ENCODE measurements around the gene SYT7.

Gene SYT7

DNA sequence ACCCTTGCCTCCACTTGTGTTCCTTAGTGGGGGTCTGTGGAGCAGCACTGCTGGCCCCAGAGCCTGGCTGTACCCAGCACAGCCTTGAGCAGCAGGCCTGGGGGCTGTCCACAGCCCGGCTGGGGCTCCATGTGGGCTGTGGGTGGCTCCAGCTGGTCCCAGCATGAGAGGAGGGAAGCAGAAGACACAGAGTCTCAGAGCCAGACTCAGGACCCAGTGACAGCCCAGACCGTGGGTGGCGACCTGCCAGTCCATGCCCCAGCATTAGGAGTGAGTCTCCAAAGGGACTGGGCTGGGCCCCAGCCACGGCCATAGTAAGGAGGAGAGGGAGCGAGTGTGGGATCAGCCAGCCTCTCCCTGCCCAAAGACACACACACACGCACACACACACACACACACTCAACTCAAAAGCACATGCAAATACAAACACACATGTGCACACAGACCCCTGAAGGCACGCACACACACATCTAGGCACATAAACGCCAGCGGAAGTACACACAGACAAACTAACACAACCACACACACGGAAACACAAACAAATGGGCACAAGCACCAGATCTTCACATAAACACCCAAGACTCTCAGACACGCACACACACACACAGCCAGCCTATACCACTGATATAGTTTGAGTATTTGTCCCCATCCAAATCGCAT is 89.0 kb downstream of the SYT7 start:
- H3K9me3 ChIP-seq (ENCODE audit: control insufficient read depth, insufficient read depth, low read length), result no peaks in the 10 kb centered on the region
- peaks cover 9% of the 10 kb centered on the region for H3K4me1 ChIP-seq (ENCODE audit: control insufficient read depth, insufficient read depth, low read length)
- H3K36me3 ChIP-seq (ENCODE audit: control insufficient read depth, insufficient read depth, low read length), result no peaks in the 10 kb centered on the region
- no peak overlapping the region for H3K4me3 ChIP-seq (ENCODE audit: low read depth, low read length)
- H3K9ac ChIP-seq (ENCODE audit: low read depth, low read length), result no peak overlapping the region
- peaks cover 3% of the 10 kb centered on the region for H3K27me3 ChIP-seq (ENCODE audit: control insufficient read depth, insufficient read depth, low read length)

DNA sequence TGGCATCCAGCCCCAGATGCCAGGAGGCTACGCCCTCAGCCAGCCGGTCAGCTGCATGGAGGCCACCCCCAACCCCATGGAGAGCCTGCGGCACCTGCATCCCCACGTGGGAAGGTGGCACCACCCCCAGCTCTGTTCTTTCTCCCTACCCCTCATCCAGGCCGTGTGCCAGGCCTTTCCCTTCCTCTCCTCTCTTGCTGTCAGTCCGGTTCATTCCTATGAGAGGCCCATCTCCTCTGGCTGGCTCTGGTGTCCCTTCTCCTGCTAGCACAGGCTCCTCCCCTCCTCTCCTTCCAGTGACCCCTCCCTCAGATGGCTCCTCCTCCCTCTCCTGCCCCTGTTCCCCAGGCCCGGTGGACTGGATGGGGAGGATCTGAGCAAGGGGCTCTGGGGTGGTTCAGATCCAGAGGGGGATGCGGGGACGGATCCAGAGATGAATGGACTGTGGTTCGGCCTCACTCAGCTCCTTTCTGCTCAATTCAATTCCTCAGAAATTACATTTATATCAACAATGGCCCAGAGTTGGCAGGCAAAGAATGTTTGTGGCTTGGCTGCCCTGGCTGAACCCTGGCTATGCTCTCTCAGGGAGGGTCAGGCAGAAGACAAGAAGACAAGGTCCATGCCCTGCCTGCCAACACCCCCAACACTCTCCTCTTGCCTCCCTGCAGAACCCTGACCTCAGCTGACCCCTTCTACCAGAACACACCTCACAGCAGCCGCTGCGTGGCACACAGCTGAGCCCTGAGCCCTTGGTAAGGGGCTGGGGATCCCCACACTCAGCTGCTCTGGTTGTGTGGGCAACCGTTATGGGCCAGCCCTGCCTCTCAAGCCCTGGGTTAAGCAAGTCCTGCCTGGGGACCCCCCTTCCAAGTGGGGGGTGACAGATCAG is 90.8 kb downstream of the SYT7 start:
- H3K9ac ChIP-seq (ENCODE audit: low read depth, low read length), result no peak overlapping the region
- H3K4me3 ChIP-seq (ENCODE audit: low read depth, low read length), result no peak overlapping the region
- H3K4me1 ChIP-seq (ENCODE audit: control insufficient read depth, insufficient read depth, low read length), result peaks cover 9% of the 10 kb centered on the region
- peaks cover 3% of the 10 kb centered on the region for H3K27me3 ChIP-seq (ENCODE audit: control insufficient read depth, insufficient read depth, low read length)
- no peaks in the 10 kb centered on the region for H3K36me3 ChIP-seq (ENCODE audit: control insufficient read depth, insufficient read depth, low read length)
- no peaks in the 10 kb centered on the region for H3K9me3 ChIP-seq (ENCODE audit: control insufficient read depth, insufficient read depth, low read length)

DNA sequence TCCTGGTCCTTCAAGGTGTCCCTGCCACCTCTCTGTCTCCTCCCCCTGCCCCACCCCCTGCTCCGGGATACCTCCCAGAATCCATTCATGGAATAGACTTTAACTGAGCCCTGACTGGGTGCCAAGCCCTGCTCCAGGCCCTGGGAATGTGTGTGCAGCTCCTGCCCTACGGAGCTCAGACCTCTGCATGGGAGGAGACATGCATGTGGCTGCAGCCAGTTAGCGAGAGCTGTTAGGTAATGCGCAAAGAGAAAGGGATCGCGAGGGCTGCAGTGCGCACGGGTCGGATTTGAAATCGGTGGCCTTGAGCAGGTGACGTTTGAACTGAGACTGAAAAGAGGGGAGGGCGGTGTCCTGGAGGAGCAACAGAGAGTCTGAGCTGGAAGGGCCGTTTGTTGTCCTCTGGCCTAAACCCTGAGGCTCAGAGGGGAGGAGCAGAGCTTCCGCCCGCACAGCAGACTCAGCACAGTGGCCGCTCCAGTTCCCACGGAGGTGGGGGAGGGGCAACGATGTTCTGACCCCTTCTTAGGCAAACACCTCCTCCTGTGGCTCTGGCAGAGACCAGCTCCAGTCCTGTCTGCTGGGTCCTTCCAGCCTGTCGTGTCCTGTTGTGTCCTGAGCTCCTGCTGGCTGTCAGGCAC is 92.1 kb downstream of the SYT7 start:
- peaks cover 9% of the 10 kb centered on the region for H3K4me1 ChIP-seq (ENCODE audit: control insufficient read depth, insufficient read depth, low read length)
- H3K36me3 ChIP-seq (ENCODE audit: control insufficient read depth, insufficient read depth, low read length), result no peaks in the 10 kb centered on the region
- peak overlapping the region; percentile 20 for H3K4me3 ChIP-seq (ENCODE audit: low read depth, low read length)
- no peak overlapping the region for H3K9ac ChIP-seq (ENCODE audit: low read depth, low read length)
- H3K27me3 ChIP-seq (ENCODE audit: control insufficient read depth, insufficient read depth, low read length), result peaks cover 3% of the 10 kb centered on the region
- no peaks in the 10 kb centered on the region for H3K9me3 ChIP-seq (ENCODE audit: control insufficient read depth, insufficient read depth, low read length)

DNA sequence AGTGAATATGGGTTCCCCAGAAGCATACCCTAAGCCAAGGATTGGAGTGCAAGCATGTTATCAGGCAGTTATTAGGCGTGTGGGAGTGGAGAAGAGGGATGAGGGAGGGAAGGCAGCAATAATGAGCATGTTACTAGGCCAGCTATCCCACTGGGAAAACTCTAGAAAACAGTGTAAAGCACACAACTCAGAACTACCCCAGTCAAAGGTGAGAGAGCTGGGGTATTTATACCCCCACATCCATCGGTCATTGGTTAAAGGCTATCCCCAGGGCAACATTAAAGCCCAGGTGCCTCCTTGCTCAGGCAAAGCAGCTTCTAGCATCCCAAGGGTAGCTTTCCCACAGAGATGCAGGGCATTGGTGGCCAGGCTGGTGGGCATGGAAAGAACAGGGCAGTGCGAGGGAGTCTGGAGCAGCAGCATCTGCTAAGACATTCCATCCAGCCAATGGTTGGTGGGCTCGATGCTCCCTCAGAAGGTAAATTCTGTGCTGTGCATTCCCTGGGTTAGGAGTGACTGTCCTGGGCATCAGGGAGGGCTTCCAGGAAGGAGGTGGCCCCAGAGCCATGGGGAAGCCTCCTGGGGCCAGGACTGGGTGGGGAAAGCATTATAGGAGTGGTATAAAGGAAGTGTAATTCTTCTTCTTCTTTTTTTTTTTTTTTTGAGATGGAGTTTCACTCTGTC is 93.4 kb downstream of the SYT7 start:
- H3K9ac ChIP-seq (ENCODE audit: low read depth, low read length), result no peak overlapping the region
- H3K36me3 ChIP-seq (ENCODE audit: control insufficient read depth, insufficient read depth, low read length), result no peaks in the 10 kb centered on the region
- H3K27me3 ChIP-seq (ENCODE audit: control insufficient read depth, insufficient read depth, low read length), result peaks cover 3% of the 10 kb centered on the region

DNA sequence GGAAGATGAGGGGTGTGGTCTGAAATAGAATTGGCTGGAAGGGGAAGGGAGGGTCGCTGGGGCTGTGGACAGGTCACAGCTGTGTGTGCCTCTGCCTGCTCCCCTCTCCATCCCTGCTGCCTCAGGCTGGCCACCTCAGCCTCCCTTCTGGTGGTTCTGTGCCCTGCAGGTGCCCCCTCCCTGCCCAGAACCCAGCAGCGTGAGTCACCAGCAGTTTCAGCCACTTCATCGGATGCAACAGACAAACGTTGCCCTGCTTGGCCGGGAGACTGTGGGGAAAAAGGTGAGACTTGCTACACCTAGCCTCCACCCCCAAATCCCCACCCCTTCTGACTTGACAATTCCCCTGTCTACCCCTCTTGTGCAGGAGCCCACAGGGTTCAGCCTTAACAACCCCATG is 94.1 kb downstream of the SYT7 start:
- Histone ChIP-seq H3K36me3 (ENCODE audit: control insufficient read depth, insufficient read depth, low read length) (no peaks in the 10 kb centered on the region), H3K27me3 (ENCODE audit: control insufficient read depth, insufficient read depth, low read length) (peaks cover 3% of the 10 kb centered on the region), H3K4me1 (ENCODE audit: control insufficient read depth, insufficient read depth, low read length) (peaks cover 12% of the 10 kb centered on the region), H3K4me3 (ENCODE audit: low read depth, low read length) (no peak overlapping the region), H3K9me3 (ENCODE audit: control insufficient read depth, insufficient read depth, low read length) (no peaks in the 10 kb centered on the region), H3K9ac (ENCODE audit: low read depth, low read length) (no peak overlapping the region)

More for the DNA sequence above, 93.4 kb downstream of the SYT7 start:
- H3K4me3 ChIP-seq (ENCODE audit: low read depth, low read length), result no peak overlapping the region
- peaks cover 9% of the 10 kb centered on the region for H3K4me1 ChIP-seq (ENCODE audit: control insufficient read depth, insufficient read depth, low read length)
- H3K9me3 ChIP-seq (ENCODE audit: control insufficient read depth, insufficient read depth, low read length), result no peaks in the 10 kb centered on the region

DNA sequence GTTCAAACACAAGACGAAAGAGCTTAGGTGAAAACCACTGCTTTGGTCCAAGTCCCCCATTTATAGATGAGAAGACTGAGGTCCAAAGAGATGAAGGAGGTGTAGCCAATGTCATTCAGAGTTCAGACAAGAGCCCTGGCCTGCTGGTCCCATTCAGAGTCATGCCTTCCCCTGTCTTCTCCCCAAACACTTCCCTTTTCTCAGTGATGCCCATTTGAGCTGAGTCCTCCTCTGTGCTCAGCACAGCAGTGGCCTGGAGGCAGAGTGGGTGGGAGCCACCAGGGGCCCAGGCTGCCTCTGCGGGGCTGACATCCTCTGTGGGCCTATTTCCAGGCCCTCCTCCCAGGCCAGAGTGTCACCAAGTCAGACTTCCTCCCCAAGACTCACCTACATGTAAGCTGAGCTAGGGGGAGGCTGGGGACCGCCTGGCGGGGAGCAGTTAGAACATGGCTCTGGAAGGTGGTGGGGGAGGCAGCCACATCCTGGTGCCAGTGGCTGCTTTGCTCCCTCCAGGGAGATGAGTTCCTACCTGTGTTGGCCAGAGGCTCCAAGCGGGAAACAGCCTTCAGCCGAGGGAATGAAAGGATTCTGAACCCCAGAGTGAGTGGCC is 94.8 kb downstream of the SYT7 start:
- Histone ChIP-seq H3K36me3 (ENCODE audit: control insufficient read depth, insufficient read depth, low read length) (no peaks in the 10 kb centered on the region), H3K9me3 (ENCODE audit: control insufficient read depth, insufficient read depth, low read length) (no peaks in the 10 kb centered on the region), H3K9ac (ENCODE audit: low read depth, low read length) (no peak overlapping the region), H3K4me3 (ENCODE audit: low read depth, low read length) (no peak overlapping the region), H3K27me3 (ENCODE audit: control insufficient read depth, insufficient read depth, low read length) (peaks cover 3% of the 10 kb centered on the region), H3K4me1 (ENCODE audit: control insufficient read depth, insufficient read depth, low read length) (peaks cover 12% of the 10 kb centered on the region)

DNA sequence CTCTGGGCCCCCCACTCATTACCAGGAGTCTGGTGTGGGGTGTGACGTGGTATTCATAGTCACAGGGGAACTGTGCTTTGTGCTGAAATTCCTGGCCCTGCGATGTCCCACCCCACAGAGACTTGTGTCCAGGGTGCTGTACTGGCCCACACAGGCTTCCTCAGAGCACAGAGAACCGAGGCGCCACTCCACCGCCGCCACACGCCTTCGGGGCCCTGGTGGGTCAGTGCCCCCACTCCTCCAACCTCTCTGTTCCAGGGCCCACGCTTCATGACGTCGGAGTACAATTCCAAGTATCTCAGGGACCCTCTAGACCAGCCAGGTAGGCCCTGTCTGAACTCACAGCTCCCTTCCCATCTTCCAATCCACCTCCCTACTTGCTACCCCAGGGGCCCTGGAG is 95.8 kb downstream of the SYT7 start:
- Histone ChIP-seq H3K4me1 (ENCODE audit: control insufficient read depth, insufficient read depth, low read length) (peaks cover 12% of the 10 kb centered on the region), H3K36me3 (ENCODE audit: control insufficient read depth, insufficient read depth, low read length) (no peaks in the 10 kb centered on the region), H3K9ac (ENCODE audit: low read depth, low read length) (no peak overlapping the region), H3K4me3 (ENCODE audit: low read depth, low read length) (no peak overlapping the region), H3K27me3 (ENCODE audit: control insufficient read depth, insufficient read depth, low read length) (peaks cover 3% of the 10 kb centered on the region), H3K9me3 (ENCODE audit: control insufficient read depth, insufficient read depth, low read length) (no peaks in the 10 kb centered on the region)

DNA sequence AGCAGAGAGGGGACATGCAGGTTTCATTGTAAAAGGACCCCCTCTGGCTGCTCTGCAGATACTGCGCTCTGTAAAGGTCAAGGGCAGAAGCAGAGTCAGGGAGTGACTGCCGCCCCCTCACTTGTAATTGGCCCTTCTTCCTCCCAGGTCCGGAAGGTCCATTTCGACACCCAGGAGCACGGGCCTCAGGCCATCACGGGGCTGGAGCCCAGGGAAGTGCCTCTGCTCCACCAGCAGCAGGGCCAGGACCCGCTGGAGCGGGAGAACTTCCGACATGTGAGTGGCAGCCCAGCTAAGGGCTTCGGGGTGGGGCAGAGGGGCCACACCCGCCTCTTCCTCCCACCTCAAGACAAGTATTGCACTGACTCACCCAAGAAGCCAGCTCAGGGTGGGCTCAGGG is 96.3 kb downstream of the SYT7 start:
- Histone ChIP-seq H3K9ac (ENCODE audit: low read depth, low read length) (no peak overlapping the region), H3K4me3 (ENCODE audit: low read depth, low read length) (no peak overlapping the region), H3K36me3 (ENCODE audit: control insufficient read depth, insufficient read depth, low read length) (no peaks in the 10 kb centered on the region), H3K9me3 (ENCODE audit: control insufficient read depth, insufficient read depth, low read length) (no peaks in the 10 kb centered on the region), H3K27me3 (ENCODE audit: control insufficient read depth, insufficient read depth, low read length) (peaks cover 2% of the 10 kb centered on the region), H3K4me1 (ENCODE audit: control insufficient read depth, insufficient read depth, low read length) (peaks cover 12% of the 10 kb centered on the region)

DNA sequence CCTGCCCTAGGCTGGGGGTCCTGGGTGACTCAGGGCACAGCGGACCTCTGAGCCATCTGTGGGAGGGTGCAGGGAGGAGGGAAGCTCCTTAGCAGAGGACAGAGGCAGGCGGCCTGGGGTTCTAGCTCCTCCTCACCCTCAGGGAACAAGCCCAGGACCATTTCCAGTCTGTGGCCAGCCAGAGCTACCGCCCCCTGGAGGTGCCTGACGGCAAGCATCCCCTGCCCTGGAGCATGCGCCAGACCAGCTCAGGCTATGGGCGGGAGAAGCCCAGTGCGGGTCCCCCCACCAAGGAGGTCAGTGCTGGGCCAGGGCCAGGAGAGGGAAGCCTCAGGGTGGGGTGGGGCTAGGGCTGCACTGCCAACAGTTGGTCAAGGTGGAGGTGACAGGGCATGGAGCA is 98.4 kb downstream of the SYT7 start:
- Histone ChIP-seq H3K27me3 (ENCODE audit: control insufficient read depth, insufficient read depth, low read length) (no peaks in the 10 kb centered on the region), H3K4me1 (ENCODE audit: control insufficient read depth, insufficient read depth, low read length) (peaks cover 5% of the 10 kb centered on the region), H3K9ac (ENCODE audit: low read depth, low read length) (no peak overlapping the region), H3K9me3 (ENCODE audit: control insufficient read depth, insufficient read depth, low read length) (no peaks in the 10 kb centered on the region), H3K4me3 (ENCODE audit: low read depth, low read length) (no peak overlapping the region), H3K36me3 (ENCODE audit: control insufficient read depth, insufficient read depth, low read length) (no peaks in the 10 kb centered on the region)

DNA sequence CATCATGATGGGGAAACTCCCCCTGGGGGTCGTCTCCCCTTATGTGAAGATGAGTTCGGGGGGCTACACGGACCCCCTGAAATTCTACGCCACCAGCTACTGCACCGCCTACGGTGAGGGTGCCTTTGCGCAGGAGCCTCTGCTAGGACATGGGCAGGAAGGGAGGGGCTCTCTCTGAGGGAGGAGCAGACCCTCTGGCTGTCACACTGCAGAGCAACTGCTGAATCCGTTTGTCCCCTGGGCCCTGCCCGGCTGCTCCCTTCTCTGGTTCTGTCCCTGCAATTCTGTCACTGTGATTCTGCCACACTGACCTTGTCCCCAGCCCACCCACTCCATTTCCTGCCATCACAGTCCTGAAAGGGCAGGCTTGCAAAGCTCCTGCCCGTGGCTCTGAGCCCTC is 99.1 kb downstream of the SYT7 start:
- Histone ChIP-seq H3K4me1 (ENCODE audit: control insufficient read depth, insufficient read depth, low read length) (peaks cover 5% of the 10 kb centered on the region), H3K9me3 (ENCODE audit: control insufficient read depth, insufficient read depth, low read length) (no peaks in the 10 kb centered on the region), H3K36me3 (ENCODE audit: control insufficient read depth, insufficient read depth, low read length) (no peaks in the 10 kb centered on the region), H3K4me3 (ENCODE audit: low read depth, low read length) (no peak overlapping the region), H3K9ac (ENCODE audit: low read depth, low read length) (no peak overlapping the region), H3K27me3 (ENCODE audit: control insufficient read depth, insufficient read depth, low read length) (no peaks in the 10 kb centered on the region)

DNA sequence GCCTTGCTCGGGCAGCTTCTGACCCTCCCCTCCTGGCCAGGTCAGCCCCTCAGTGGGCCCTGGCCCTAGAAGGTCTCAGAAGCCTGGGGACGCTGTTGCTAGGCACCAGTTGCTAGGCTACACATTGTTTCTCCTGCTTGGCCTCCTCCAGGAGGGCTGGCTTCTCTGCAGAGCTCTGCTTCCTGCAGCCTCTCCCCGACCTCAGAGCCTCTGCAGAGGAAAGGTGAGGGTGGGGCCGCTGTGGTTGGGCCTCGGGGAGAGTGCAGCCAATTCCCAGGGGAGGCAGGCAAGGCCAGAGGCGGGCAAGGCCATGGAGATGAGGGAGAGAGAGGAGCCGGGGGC is 99.9 kb downstream of the SYT7 start:
- Histone ChIP-seq H3K36me3 (ENCODE audit: control insufficient read depth, insufficient read depth, low read length) (no peaks in the 10 kb centered on the region), H3K4me1 (ENCODE audit: control insufficient read depth, insufficient read depth, low read length) (peaks cover 5% of the 10 kb centered on the region), H3K9ac (ENCODE audit: low read depth, low read length) (no peak overlapping the region), H3K4me3 (ENCODE audit: low read depth, low read length) (no peak overlapping the region), H3K9me3 (ENCODE audit: control insufficient read depth, insufficient read depth, low read length) (no peaks in the 10 kb centered on the region), H3K27me3 (ENCODE audit: control insufficient read depth, insufficient read depth, low read length) (no peaks in the 10 kb centered on the region)

Measured in iPS-15b (cell line).